Esophagus mucosa (tissue), 1 donor: ENCODE results near the gene RAB29. TPM values are rescaled to one million over a fixed set of nuclear protein-coding genes. Genes with fewer than 3 reads are reported as not detected.

Experiments used
- ATAC-seq: fragments of 200-7000 bp; cut with Tn5 transposase; one replicate; pipeline ENCODE4 v1.9.1; 2020
- total RNA-seq: library from RNA; stranded (reverse); gene quantifications from one replicate; pipeline ENCODE4 v1.2.4, GENCODE V29; 2023
- donor health status: DM: yes; HTN: yes; CAD: no.

The RAB29 gene
- total RNA-seq, 1 donor from 2014 or later, result 7.0 TPM

DNA sequence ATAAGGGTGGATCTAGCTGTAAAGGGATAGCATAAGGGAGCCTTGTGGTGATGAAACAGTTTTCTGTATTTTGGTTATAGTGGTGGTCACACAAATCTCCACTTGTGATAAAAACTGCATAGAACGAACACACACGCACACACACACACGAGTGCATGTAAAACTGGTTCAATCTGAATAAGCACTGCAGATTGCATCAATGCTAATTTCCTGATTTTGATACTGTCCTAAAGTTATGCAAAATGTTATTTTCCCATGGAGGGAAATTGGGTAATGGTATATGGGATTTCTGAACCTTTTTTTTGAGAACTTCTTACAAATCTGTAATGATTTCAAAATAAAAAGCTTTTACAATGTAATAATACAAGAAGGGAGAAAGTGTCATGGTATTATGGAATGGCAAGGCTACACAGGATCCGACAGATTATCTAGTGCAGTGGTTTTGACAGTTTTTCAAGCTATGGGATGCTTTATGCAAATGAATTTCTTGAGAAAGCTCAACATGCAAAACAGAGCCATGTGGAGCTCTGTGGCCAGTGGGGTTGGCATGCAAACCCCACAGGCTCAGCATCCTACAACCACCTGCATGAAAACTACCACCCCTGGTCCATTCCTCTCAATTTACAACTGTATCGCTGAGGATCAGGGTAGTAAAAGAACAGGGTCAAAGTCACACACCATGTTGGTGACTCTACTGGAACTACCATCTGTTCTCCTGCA, 18.9 kb upstream of the RAB29 start:
- no peak for ATAC-seq

DNA sequence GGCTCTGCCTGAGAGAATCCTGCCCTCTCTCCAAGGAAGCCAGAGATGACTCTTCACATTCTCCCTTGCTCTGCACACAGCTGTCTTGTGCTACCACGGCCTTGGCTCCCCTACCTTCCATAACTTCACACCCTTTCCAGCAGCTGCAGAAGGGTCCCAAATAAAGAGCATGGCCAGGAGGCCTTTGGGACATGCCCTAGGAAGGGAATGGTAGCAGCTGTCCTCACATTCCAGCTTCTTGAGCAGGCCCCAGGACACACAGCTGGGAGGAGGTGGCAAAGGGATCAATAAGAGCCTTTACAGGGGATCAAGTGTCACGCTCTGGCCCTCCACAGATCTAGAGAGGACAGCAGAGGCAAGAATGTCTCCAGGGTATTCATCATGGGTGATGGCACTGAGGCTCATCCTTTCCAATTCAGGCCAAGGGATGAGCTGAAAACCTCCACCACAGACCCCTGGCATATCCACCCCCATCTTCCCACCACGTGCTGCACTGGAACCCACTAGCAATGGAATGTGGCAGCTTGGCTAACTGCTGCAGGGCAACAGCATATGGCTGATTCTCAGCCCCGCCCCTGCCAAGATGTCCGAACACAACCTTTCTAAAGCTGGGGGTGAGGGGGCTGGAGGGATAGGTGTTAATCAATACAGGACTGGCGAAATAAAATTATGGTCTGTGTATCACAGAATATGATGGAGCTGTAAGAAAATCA, 17.8 kb upstream of the RAB29 start:
- ATAC-seq, result no peak

DNA sequence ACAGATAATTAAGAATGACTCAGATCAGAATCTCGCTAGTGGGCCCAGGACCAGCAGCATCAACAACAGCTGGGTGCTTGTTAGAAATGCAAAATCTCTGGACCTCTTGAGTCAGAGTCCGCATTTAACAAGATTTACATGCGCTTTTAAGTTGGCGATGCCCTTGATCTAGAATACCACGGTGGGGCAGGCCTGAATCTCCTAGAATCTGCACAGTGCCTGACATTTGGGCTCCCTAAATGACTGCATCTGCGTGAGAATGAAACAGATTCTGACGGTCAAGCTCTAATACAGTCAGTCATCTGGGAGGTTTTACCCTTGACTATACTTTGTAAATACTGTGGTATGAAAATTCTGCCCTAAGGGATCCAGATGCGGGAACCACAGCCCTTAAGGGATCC, 17.2 kb upstream of the RAB29 start:
- no peak for ATAC-seq

DNA sequence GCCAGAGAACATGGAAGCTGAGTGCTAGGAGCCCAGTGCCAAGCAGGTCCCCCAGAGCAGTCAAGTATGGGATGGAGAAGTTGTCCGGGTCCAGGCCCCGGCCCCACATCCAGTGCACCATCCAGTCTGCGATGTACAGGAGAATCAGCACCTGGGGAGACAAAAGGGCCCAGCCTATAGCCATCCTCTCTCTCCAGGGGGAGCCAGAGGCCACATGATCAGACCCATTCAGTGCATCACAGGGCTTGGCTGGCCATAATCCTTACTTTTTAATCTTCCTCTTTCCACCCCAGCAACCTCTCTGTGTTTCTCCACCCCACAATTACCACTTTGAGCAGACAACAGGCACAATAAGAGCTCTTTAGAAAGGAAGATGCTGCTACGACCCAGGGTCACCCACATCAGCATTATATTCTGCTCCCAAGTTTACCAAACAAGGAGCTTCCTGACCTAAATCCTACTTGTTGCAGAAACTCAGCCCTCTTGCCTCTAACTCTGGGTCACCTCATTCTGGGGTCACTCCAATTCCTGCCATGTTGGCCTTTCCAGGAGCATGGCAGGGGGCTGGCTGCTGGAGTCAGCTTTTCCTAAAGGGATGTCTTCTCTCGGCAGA, 16.4 kb upstream of the RAB29 start:
- peak; percentile 89 for ATAC-seq

DNA sequence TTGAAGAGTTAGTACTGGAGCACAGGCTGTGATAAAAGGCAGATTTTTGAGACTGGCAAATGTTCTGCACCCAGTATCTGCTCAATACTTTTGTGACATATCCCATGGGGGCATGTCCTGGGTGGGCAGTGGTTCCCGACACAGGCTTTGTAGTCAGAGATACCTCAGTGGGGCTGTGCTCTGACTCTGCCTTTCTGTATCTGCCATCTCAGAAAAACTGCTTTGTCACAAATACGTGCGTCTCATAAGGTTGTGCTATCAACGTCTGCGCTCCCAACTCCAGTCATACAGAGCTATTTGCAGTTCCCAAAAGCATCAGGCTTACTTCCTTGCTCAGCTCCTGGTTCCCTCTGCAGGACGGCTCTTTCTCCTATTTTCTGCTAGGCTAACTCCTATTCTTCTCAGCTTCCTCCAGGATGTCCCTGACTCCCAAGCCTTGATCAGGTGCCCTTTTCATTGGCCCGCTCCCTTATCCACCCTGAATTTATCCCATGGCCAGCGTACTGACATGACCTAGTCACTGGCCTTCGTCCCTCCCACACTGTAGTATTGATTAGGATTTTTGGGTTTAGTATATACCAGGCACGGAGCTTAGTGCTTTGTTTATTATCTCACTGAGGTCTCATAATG, 12.1 kb upstream of the RAB29 start:
- ATAC-seq, result no peak

DNA sequence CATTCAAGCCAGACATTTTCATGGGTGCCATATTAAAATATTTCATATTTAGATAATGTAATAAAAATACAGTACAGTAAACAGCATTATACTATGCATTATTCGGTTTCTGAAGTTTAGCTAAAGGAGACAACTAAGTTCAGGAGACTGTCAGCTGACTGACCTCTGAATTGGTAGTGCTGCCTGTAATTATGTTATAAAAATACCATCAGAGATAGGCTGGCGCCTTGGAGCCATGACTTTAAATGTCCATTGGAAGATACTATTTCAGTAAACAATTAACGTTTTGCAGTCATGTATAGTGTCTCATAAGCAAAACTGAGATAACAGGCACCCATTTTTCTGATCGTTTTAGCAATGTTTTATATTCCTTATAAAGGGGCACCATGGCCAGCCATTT, 11.3 kb upstream of the RAB29 start:
- ATAC-seq, result no peak

DNA sequence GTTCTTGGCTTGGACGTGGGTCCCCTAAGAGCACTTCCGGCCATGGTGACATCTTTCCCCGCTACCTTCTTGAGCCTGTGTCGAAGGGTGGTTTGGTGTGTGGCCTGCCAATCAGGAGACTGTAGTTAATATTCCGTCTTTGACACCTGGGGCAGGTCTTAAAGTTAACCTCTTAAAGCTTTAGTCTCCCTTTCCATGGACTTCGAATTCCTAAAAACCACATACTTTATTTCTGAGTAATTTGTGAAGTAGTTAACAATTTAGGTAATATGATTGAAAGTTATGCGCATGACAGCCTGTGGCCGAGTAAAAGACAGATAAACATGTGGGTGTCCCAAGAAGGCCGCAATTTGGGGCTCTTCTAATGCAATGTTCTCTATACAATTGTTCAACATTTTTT, 10.2 kb upstream of the RAB29 start:
- no peak for ATAC-seq

DNA sequence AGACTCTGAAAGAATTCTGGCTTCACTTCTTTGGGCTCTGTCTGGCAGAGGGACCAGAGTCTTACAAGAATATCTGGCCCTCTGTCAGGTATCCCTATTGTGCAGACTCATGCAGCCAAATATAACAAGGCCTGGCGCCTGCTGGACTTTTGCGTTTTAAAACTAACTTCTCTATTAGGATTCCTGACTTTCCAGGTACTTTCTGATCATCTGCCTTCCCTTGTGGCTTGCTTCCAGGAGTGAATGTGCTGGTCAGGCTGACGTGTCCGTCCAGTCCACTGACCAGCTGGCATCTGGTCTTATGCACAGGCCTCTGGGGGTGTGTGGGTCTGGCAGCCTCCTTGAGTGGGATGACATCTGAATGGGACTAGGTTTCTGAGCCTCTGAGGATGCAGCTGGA, 8.6 kb upstream of the RAB29 start:
- no peak for ATAC-seq

DNA sequence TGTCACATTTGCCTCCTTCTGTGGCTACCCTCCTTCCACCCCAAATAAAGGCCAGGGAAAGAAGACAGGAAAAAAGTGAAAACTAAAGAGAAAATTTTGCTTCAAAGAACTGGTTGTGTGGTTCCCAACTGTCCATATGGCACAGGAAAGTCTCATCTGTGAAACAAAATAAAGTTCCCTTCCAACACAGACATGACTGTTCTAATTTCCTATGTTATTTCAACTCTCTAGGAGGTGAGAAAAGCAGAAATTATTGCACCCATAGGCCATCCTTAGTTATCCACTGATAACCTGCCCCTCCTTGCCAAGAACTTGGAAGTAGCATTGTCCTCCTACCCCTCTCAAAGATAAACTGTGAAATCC, 8.1 kb upstream of the RAB29 start:
- no peak for ATAC-seq

DNA sequence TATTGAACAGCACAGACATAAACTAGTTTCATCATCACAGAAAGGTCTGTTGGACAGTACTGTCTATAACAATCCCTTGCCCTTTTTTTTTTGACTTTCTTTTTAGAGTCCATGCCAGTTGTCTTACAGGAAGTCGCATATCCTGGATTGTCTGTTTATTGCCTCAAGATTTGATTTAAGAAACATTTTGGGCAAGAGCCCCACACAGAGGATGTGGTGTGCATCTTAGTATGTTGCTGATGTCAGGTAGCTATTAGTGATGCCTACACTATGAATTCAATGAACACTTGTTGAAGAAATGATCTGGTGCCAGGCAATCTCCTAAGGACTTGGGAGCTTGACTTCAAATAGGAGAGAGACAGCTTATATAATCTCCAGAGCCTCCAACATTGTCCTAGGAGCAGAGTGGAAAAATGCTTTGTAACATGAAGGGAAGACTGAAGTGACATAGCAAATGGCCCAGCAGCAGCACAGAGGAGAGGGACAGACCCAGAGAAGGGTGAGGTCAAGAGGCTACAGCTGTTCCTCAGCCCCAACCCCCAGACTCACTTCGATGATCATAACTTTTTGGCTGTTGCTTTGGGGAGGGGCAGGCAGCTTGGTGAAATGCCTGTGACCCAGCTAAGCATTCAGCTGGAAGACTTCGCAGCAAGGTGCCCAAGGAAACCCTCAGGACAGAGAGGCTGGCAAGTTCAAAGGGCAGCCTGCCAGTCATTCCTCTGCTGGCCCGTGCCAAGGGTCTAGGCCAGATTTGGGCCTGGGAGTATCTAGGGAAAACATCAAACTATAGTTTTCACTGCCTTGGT, 7.5 kb upstream of the RAB29 start:
- no peak for ATAC-seq

DNA sequence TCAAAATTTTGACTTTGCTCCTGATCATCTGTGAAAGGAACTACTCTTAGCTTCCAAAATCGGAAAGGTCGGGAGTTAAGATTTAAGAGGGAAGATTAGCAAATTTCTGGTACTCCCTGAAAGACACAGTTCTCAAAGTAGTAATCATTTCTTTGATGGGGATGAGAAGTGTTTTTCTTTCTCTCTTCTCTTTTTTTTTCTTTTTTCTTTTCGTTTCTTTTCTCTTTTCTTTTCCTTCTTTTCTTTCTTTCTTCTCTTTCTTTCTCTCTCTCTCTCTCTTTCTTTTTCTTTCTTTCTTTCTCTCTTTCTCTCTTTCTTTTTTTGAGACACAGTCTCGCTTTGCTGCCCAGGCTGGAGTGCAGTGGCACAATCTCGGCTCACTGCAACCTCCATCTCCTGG, 5.1 kb upstream of the RAB29 start:
- ATAC-seq, result no peak

DNA sequence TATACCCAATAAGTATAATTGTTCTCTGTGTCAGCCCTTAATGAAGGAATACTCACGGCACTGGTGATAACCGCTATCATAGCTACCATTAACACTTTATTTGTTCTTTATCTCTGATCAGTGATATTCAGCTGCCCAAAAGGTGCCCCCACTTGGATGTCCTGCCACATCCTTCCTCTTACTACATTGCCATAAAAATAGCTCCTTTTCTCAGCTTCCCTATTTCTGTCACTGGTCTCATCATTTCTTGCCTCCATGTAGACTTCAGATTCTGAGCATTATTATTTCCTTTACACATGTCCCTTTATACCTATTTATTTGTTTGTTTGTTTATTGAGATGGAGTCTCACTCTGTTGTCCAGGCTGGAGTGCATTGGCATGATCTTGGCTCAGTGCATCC, 2.7 kb upstream of the RAB29 start:
- ATAC-seq, result no peak

DNA sequence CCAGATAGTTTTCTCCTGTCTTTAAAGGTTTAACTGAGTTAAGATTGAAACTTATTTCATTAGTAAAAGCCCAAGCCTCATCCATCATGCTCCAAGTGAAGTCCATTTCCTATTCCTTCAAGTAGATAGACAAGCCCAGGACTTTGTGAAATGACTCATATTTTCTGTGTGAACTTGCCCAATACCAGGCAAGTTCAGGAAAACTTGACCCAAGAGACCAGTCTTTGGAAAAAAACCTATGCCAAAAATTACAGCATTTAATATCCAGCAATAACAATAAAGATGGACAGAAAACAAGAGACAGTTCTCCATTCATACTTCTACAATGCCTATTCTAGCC, 405 bp upstream of the RAB29 start:
- ATAC-seq, result peak; percentile 48

DNA sequence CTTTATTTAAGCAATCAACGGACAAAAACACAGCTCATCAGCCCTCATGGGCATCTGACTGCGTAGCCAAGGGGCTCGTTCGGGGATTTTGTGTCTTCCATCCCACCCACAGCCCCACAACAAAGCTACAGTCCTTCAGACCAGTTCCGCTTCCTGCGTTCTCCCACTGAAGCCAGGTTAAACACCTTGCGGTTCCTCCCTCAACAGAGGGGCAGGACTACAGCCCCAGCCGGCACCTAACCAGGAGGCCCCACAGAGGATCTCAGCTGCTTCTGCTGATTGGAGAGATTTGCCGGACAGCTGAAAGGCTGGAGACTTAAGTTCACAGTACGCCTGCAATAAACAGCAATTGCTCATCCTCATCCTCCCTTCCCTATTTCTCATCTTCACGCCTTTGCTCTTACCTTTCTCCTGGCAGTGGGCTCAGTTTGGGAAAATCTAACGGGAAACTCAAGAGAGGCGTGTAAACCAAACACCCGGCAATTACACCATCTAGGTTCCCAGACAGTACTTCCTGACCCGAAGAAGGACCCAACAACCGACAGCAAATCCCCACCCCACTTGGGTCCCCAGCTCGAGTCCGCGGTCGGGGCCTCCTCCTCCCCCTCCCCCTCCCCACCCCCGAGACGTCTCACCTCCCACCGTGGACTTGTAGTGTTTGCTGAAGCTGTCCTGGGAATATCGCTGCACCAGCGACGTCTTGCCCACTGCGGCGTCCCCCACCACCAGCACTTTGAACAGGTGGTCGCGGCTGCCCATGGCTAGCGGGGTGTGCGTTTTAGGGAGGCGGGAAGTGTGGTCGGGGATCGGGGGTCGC, 876 bp downstream of the RAB29 start:
- peak; percentile 20 for ATAC-seq

DNA sequence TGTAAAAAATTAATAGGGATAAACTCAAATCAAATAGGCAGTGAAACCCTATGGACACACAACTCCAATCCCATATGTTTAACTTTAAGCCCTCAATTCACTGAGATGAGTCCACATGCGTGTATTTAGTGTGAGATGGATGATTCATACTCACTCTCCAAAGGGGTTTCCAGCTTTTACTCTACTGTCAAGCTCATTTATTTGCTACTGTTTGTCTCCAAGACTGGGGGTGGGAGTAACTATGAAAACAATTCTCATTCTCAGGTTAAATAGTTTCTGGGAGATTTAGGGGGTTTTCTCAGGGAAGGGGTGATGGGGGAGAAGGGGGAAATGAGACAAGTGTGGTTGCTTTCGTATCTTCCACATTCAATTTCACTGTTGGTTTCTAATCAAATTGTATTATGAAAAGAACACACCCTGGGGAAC, 2.7 kb downstream of the RAB29 start:
- ATAC-seq, result no peak

DNA sequence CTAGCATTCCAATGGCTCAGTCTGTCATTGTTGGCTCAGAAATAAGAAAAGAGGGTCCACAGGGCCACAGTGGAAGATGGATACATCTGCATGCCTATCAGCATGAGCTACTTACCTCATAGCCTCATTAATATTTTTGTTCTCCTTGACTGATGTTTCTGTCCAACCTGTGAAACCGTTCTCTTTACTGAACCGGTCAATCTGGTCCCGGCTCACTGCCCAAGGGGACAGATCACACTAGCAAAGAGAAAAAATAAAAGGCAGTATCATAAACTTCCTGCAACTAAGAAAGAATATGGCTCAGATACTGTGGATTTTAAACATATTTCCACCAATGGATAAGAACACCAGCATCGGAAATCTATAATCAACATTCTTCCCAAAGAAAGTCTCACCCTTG, 4.7 kb downstream of the RAB29 start:
- ATAC-seq, result no peak

DNA sequence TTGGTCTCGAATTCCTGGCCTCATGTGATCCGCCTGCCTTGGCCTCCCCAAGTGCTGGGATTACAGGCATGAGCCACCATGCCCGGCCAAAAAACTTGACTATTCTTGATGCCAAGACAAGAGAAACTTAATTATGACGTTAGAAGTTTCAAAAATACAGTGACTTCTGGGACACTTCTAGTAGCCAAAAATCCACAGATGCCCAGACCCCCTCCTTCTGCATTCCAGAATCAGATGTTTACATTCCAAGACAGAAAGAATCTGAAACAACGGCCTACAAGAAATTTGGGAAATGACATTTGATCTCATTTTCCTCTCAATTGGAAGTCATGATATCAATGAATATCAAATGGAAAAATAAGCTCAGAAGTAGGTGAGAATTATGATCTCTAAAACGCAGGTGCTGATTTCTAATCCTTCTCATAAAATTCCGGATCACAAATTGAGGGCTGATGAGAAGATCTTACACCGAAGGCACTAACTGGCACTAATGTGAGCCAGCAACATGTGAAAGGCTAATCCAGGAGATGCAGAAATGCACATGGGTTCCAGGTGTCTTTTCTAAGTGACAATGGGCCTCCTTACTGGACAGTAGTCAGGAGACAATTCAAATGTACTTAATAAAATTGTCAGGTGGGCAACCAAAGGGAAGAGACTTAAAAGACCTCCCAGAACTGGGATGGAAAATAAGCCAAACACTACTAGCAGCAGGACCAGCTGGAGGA, 5.5 kb downstream of the RAB29 start:
- ATAC-seq, result no peak

DNA sequence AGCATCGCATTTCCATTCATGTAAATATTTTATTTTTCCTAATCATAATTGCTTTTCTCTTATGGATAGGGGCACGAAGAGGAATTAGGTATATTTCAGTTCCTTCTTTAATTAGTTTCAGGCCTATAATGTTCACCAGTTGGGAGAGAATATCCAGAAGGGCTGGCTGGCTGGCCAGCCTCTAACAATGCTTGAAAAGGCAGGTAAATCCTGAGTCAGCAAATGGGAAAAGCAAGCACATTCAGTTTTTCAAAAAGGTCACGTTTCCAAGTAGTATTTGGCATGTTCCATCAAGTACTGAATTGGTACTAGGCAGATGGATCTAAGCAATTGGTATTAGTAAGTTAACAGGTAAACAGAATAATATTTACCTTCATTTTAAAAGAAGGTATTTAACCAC, 8.0 kb downstream of the RAB29 start:
- ATAC-seq, result no peak

DNA sequence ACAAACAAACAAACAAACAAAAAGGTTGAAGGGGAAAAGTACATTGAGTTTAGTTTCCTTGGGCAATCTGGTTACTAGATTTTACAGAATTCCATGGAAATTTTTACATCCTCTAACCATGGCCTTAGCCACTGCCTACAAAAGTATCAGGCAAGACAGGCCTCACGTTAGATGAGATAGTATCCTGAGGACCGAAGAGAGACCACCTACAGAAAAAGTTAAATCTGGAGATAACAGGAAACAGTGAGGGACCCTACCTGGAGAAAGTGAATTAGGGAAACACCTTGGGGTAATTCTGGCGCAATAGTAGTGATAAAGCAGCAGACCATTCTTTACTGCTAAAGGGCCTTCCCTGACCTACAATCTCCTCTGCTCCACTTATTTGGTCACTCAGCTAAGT, 8.7 kb downstream of the RAB29 start:
- ATAC-seq, result no peak

DNA sequence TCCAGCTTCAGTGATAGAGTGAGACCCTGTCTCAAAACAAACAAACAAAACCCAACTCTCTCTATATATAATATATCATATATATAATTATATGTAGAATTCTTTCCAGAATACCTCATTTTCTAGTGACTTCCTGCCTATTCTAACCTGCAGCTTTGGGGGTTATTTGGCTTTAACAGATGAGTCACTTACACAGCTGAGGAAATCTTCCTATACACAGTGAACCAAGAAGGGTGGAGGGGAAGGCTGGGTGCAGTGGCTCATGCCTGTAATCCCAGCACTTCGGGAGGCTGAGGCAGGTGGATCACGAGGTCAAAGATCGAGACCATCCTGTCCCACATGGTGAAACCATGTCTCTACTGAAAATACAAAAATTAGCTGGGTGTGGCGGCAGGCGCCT, 9.2 kb downstream of the RAB29 start:
- peak; percentile 79 for ATAC-seq

DNA sequence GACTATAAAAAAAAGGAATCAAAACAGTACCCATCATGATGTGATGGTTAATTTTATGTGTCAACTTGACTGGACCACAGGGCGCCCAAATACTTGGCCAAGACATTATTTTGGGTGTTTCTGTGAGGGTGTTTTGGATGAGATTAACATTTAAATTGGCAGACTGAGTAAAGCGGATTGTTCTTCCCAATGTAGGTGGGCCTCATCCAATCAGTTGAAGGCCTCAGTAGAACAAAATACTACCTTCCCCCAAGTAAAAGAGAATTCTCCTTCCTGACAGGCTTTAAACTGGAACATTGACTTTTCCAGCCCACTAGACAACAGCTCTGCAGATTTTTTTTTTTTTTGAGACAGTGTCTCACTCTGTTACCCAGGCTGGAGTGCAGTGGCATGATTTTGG, 10.7 kb downstream of the RAB29 start:
- ATAC-seq, result no peak
